DMS53 treated with DMSO at 0.1 percent for 48 hours (cell line): Measurements from ENCODE around the gene SHROOM3.
"Not testable (repeated sequence)": the region's sequence is repeated elsewhere in the genome, so short reads cannot be mapped to it uniquely, and the experiment has no call there.

ENCODE experiments used
- DNase-seq: peaks from one replicate; lab custom pipeline; 2025; ENCODE audit not compliant: unreplicated experiment; lab: John Stamatoyannopoulos, UW

Gene SHROOM3

GRCh38 chr4:76714226-76714625 lies 279.2 kb downstream of the SHROOM3 start:
- no peak for DNase-seq

GRCh38 chr4:76716020-76716419 lies 281.0 kb downstream of the SHROOM3 start:
- no peak for DNase-seq

GRCh38 chr4:76716658-76717057 lies 281.6 kb downstream of the SHROOM3 start:
- no peak for DNase-seq

- no peak for DNase-seq
Observed at GRCh38 chr4:76717431-76717830, 282.4 kb downstream of the SHROOM3 start.

- DNase-seq, result no peak
Observed at GRCh38 chr4:76718021-76718420, 283.0 kb downstream of the SHROOM3 start.

- no peak for DNase-seq
Observed at GRCh38 chr4:76718831-76719230, 283.8 kb downstream of the SHROOM3 start.

- DNase-seq, result no peak
Observed at GRCh38 chr4:76720121-76720520, 285.1 kb downstream of the SHROOM3 start.

- not testable (repeated sequence) for DNase-seq
Observed at GRCh38 chr4:76722146-76722545, 287.1 kb downstream of the SHROOM3 start.

GRCh38 chr4:76722838-76723237 lies 287.8 kb downstream of the SHROOM3 start:
- no peak for DNase-seq

- DNase-seq, result no peak
Observed at GRCh38 chr4:76723373-76723772, 288.3 kb downstream of the SHROOM3 start.

- DNase-seq, result no peak
Observed at GRCh38 chr4:76723924-76724323, 288.9 kb downstream of the SHROOM3 start.

- no peak for DNase-seq
Observed at GRCh38 chr4:76725039-76725438, 290.0 kb downstream of the SHROOM3 start.

GRCh38 chr4:76726176-76726575 lies 291.1 kb downstream of the SHROOM3 start:
- no peak for DNase-seq

GRCh38 chr4:76726631-76727030 lies 291.6 kb downstream of the SHROOM3 start:
- DNase-seq, result no peak

- not testable (repeated sequence) for DNase-seq
Observed at GRCh38 chr4:76727934-76728333, 292.9 kb downstream of the SHROOM3 start.

- DNase-seq, result no peak
Observed at GRCh38 chr4:76729460-76729859, 294.4 kb downstream of the SHROOM3 start.

GRCh38 chr4:76729980-76730379 lies 295.0 kb downstream of the SHROOM3 start:
- no peak for DNase-seq

GRCh38 chr4:76732246-76732645 lies 297.2 kb downstream of the SHROOM3 start:
- DNase-seq, result no peak

- DNase-seq, result no peak
Observed at GRCh38 chr4:76733068-76733771, 298.2 kb downstream of the SHROOM3 start.

GRCh38 chr4:76736414-76736813 lies 301.4 kb downstream of the SHROOM3 start:
- no peak for DNase-seq

GRCh38 chr4:76737180-76737579 lies 302.2 kb downstream of the SHROOM3 start:
- no peak for DNase-seq

- DNase-seq, result no peak
Observed at GRCh38 chr4:76737771-76738085, 302.7 kb downstream of the SHROOM3 start.
